Epithelial cell of proximal tubule (primary cell): ENCODE data around the gene EFNA4. TPM values are rescaled to one million over a fixed set of nuclear protein-coding genes. Genes with fewer than 3 reads are reported as not detected.

ENCODE experiments used
- DNase-seq: peaks from one replicate; pipeline ENCODE4 v3.0.0-alpha.2; 2011; ENCODE audit warnings: low read depth
- H3K4me3 ChIP-seq: 2 replicates; pipeline ENCODE4 v1.5.1; 2011; ENCODE audit warnings: low read depth, mild to moderate bottlenecking, low read length
- total RNA-seq: library from RNA; depleted of rRNA; stranded (reverse); fragments of >200 nt; gene quantifications from 2 replicates; pipeline ENCODE4 v1.2.3, GENCODE V29; 2015
- TF ChIP-seq, protein P1 (sequence below): conservative IDR thresholded peaks from 2 replicates; pipeline ENCODE4 v1.5.1; 2012; ENCODE audit warnings: low read depth, mild to moderate bottlenecking, low read length

The EFNA4 gene
- total RNA-seq, 1 donor from 2014 or later: 10.8 TPM

DNA sequence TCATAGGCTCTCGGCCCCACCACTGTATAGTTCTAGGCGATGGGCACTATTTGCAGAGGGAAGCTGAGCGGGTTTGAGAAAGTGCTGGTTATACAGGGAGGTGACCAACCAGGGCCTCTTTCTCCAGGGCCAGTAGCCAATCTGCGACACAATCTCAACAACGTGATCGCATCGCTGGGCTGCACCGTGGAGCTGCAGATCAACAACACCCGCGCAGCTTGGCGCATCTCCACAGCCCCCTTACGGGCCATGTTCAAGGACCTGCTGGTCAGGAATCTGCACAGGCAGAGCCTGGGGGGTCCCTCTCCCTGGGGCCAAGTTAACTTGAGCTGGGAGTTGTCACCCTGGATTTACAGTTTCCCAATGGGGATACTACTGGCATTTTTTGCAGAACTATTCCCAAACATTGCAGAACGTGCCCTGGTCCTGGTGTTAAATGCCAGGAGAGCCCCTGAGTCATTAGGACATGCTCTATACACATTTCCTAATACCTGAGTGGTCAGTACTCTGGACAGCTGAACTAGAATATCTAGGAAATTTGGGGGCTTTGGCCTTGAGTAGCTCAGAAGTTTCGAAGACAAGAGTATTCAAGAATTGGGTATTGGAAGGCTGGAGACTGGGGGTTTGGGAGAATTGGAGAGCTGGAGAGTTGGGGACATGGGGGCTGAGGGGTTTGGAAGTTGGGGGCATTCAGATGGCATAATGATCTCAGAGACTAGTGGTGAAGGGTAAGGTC lies 23.0 kb upstream of the EFNA4 start:
- DNase-seq: no peak
- TF ChIP-seq, protein P1, sequence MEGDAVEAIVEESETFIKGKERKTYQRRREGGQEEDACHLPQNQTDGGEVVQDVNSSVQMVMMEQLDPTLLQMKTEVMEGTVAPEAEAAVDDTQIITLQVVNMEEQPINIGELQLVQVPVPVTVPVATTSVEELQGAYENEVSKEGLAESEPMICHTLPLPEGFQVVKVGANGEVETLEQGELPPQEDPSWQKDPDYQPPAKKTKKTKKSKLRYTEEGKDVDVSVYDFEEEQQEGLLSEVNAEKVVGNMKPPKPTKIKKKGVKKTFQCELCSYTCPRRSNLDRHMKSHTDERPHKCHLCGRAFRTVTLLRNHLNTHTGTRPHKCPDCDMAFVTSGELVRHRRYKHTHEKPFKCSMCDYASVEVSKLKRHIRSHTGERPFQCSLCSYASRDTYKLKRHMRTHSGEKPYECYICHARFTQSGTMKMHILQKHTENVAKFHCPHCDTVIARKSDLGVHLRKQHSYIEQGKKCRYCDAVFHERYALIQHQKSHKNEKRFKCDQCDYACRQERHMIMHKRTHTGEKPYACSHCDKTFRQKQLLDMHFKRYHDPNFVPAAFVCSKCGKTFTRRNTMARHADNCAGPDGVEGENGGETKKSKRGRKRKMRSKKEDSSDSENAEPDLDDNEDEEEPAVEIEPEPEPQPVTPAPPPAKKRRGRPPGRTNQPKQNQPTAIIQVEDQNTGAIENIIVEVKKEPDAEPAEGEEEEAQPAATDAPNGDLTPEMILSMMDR: no peak
- no peak overlapping the region for H3K4me3 ChIP-seq

- H3K4me3 ChIP-seq: no peak overlapping the region
- TF ChIP-seq, protein P1: no peak
- no peak for DNase-seq
These were observed 20.8 kb upstream of the EFNA4 start for GRCh38 chr1:155042789-155043188.

- DNase-seq: no peak
- TF ChIP-seq, protein P1: no peak
- no peak overlapping the region for H3K4me3 ChIP-seq
These were observed 20.2 kb upstream of the EFNA4 start for GRCh38 chr1:155043301-155043702.

- no peak for DNase-seq
- TF ChIP-seq, protein P1: no peak
These were observed 19.7 kb upstream of the EFNA4 start for GRCh38 chr1:155043793-155044192.

GRCh38 chr1:155044365-155044764 lies 19.2 kb upstream of the EFNA4 start:
- no peak overlapping the region for H3K4me3 ChIP-seq
- TF ChIP-seq, protein P1: no peak
- no peak for DNase-seq

More at GRCh38 chr1:155043793-155044192, 19.7 kb upstream of the EFNA4 start:
- no peak overlapping the region for H3K4me3 ChIP-seq

- no peak for DNase-seq
- TF ChIP-seq, protein P1: peak; percentile 80
- H3K4me3 ChIP-seq: no peak overlapping the region
These were observed 18.5 kb upstream of the EFNA4 start for GRCh38 chr1:155044812-155045657.
